KOPT-K1 (cell line): ENCODE measurements around the gene TAPBPL.

ENCODE experiments used
- H3K27ac ChIP-seq: fragments of 200-600 bp; sonication (generic); 2 replicates; pipeline ENCODE4 v1.5.1; 2016; ENCODE audit warnings: antibody characterized with exemption, mild to moderate bottlenecking, low read depth, low read length; ENCODE audit not compliant: poor library complexity, severe bottlenecking
- H3K36me3 ChIP-seq: fragments of 200-600 bp; sonication (generic); 2 replicates; pipeline ENCODE4 v1.5.1; 2017; ENCODE audit warnings: antibody characterized with exemption, mild to moderate bottlenecking, low read length, moderate library complexity; ENCODE audit not compliant: insufficient read depth
- H3K9me3 ChIP-seq: fragments of 200-600 bp; sonication (generic); 2 replicates; pipeline ENCODE4 v1.5.1; 2017; ENCODE audit warnings: antibody characterized with exemption, low read length, mild to moderate bottlenecking; ENCODE audit not compliant: insufficient read depth, poor library complexity, severe bottlenecking

Gene TAPBPL

GRCh38 chr12:6450869-6451347 lies 934 bp upstream of the TAPBPL start:
- Histone ChIP-seq H3K27ac (peak overlapping the region; percentile 98), H3K9me3 (no peaks in the 10 kb centered on the region), H3K36me3 (peaks cover 28% of the 10 kb centered on the region)

GRCh38 chr12:6452245-6452943 lies 552 bp downstream of the TAPBPL start:
- Histone ChIP-seq H3K27ac (peak overlapping the region; percentile 98), H3K36me3 (peaks cover 39% of the 10 kb centered on the region), H3K9me3 (no peaks in the 10 kb centered on the region)

GRCh38 chr12:6452944-6453630 lies 1.2 kb downstream of the TAPBPL start:
- H3K9me3 ChIP-seq: no peaks in the 10 kb centered on the region
- H3K36me3 ChIP-seq: peaks cover 46% of the 10 kb centered on the region
- peak overlapping the region; percentile 98 for H3K27ac ChIP-seq

- Histone ChIP-seq H3K9me3 (no peaks in the 10 kb centered on the region), H3K36me3 (peaks cover 81% of the 10 kb centered on the region), H3K27ac (peak overlapping the region; percentile 9)
These were observed 5.5 kb downstream of the TAPBPL start for GRCh38 chr12:6457220-6457945.

- Histone ChIP-seq H3K27ac (no peak overlapping the region), H3K9me3 (no peaks in the 10 kb centered on the region), H3K36me3 (peaks cover 88% of the 10 kb centered on the region)
These were observed 6.6 kb downstream of the TAPBPL start for GRCh38 chr12:6458281-6459003.

- Histone ChIP-seq H3K36me3 (peaks cover 88% of the 10 kb centered on the region), H3K27ac (no peak overlapping the region)
These were observed 7.1 kb downstream of the TAPBPL start for GRCh38 chr12:6459004-6459337.

GRCh38 chr12:6460751-6461371 lies 9.0 kb downstream of the TAPBPL start:
- H3K27ac ChIP-seq: peak overlapping the region; percentile 95
- no peaks in the 10 kb centered on the region for H3K9me3 ChIP-seq
- H3K36me3 ChIP-seq: peaks cover 92% of the 10 kb centered on the region

More at GRCh38 chr12:6459004-6459337, 7.1 kb downstream of the TAPBPL start:
- H3K9me3 ChIP-seq: no peaks in the 10 kb centered on the region

- Histone ChIP-seq H3K9me3 (no peaks in the 10 kb centered on the region), H3K27ac (peak overlapping the region; percentile 95), H3K36me3 (peaks cover 93% of the 10 kb centered on the region)
These were observed 9.8 kb downstream of the TAPBPL start for GRCh38 chr12:6461401-6462233.

GRCh38 chr12:6462234-6462995 lies 10.6 kb downstream of the TAPBPL start:
- H3K9me3 ChIP-seq: no peaks in the 10 kb centered on the region
- peaks cover 91% of the 10 kb centered on the region for H3K36me3 ChIP-seq
- H3K27ac ChIP-seq: peak overlapping the region; percentile 95

GRCh38 chr12:6463216-6463615 lies 11.4 kb downstream of the TAPBPL start:
- H3K27ac ChIP-seq: peak overlapping the region; percentile 95
- peaks cover 91% of the 10 kb centered on the region for H3K36me3 ChIP-seq
- no peaks in the 10 kb centered on the region for H3K9me3 ChIP-seq

GRCh38 chr12:6463858-6464257 lies 12.0 kb downstream of the TAPBPL start:
- Histone ChIP-seq H3K27ac (peak overlapping the region; percentile 95), H3K9me3 (no peaks in the 10 kb centered on the region), H3K36me3 (peaks cover 90% of the 10 kb centered on the region)

- peaks cover 84% of the 10 kb centered on the region for H3K36me3 ChIP-seq
- no peaks in the 10 kb centered on the region for H3K9me3 ChIP-seq
- peak overlapping the region; percentile 95 for H3K27ac ChIP-seq
These were observed 12.7 kb downstream of the TAPBPL start for GRCh38 chr12:6464531-6464930.

- H3K9me3 ChIP-seq: no peaks in the 10 kb centered on the region
- peak overlapping the region; percentile 13 for H3K27ac ChIP-seq
- peaks cover 73% of the 10 kb centered on the region for H3K36me3 ChIP-seq
These were observed 13.8 kb downstream of the TAPBPL start for GRCh38 chr12:6465467-6466183.
